DMS153 (cell line): Measurements from ENCODE around the gene UBAP1L.

ENCODE experiments used
- DNase-seq: peaks from one replicate; lab custom pipeline; 2025; lab: John Stamatoyannopoulos, UW

UBAP1L gene

GRCh38 chr15:65042776-65043327, 72.1 kb downstream of the UBAP1L start:
- DNase-seq = no peak
